Forelimb muscle (tissue), 1 donor: ENCODE measurements around the gene SCAMP3. TPM values are rescaled to one million over a fixed set of nuclear protein-coding genes. Genes with fewer than 3 reads are reported as not detected.
A peak's percentile ranks its signal among the peaks of the same experiment; 100 is the strongest.
"Not testable (repeated sequence)": the region's sequence is repeated elsewhere in the genome, so short reads cannot be mapped to it uniquely, and the experiment has no call there.

Experiments used
- DNase-seq: peaks from one replicate; pipeline ENCODE4 v3.0.0-alpha.2; 2013; ENCODE audit warnings: low read depth
- polyA plus RNA-seq: library from polyadenylated mRNA; unstranded; fragments of 120-200 nt; gene quantifications from one replicate; pipeline ENCODE4 v1.2.1, GENCODE V29; 2013; ENCODE audit not compliant: insufficient read length

SCAMP3 gene
- polyA plus RNA-seq, 1 donor: 44.4 TPM

DNA sequence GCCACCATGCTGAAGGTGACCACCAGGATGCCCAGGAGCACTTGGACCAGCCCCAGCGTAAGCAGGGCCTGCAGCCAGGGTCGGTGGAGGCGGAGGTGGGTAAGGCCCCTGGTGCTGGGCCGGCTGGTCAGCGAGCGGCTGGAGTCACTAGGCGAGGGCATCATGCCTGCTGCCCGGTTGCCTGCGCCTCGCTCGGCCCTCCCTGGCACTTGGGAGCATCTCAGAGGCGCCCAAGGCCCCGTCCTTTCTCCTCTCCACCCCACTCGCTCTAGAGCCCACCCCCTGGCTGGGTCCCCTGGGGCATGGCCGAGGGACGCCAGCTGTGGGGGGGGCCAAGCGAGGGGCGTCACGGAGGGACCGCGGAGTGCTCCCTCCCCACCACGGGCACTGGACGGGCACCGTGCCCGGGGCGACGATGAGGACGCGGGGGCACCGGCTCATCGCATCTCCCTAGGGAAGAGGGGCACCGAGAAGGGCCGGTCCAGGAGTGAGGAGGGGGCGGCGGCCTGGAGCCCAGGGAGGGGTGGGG is 7.4 kb downstream of the SCAMP3 start:
- DNase-seq: no peak

DNA sequence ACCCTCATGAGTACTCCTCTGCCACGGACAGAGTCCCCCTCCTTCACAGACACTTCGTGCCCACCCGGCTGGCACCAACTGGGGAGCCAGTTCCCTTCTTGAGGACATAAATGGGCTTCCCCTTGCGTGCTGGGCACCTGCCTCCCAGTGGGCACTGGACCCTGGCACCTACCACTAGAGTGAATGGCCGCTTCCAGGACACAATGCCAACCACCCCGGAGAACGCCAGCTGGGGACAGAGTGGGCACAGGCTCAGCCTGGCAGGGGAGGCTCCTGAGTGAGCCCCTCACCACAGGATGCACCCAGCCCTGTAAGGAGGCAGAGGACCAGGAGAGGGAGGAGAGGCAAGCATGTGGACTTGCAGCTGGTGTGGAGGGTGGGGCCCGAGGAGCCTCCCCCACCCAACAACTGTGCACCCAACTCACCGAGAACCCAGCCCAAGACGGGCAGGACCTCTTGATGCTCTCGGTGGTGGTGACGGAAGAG is 7.9 kb downstream of the SCAMP3 start:
- DNase-seq: no peak

DNA sequence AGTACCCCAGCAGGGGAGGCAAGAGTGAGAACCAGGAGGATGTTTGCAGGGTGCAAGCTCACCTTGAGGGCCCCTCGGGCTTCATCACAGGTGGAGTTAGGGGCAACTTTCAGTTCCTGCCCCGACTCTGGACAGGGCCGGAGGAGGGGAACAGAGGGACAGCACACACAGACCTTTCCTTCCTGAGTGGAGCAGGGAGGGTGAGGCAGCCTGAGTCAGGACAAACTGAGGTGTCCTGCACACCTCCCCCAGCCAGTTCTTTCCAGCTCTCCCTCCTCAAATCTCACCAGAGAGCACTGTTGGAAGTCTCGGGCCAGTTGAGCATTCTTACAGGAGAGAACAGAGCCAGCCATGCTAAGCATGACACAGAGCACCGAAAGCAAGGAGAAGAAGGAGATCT is 8.4 kb downstream of the SCAMP3 start:
- DNase-seq: no peak

DNA sequence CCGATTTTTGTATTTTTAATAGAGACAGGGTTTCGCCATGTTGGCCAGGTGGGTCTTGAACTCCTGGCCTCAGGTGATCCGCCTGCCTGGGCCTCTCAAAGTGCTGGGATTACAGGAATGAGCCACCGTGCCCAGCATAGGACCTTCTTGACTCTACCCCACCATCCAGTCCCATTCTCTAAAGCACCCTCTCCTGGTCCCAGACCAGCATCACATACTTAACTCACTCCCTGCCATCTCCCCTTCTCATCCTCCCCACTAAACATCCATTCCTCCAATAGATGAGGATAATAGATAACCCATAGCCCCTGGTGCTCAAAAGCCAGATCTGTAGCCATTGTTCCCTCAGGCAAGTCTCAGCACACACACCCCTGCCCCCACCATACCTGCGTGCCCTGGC is 9.0 kb downstream of the SCAMP3 start:
- DNase-seq: no peak

DNA sequence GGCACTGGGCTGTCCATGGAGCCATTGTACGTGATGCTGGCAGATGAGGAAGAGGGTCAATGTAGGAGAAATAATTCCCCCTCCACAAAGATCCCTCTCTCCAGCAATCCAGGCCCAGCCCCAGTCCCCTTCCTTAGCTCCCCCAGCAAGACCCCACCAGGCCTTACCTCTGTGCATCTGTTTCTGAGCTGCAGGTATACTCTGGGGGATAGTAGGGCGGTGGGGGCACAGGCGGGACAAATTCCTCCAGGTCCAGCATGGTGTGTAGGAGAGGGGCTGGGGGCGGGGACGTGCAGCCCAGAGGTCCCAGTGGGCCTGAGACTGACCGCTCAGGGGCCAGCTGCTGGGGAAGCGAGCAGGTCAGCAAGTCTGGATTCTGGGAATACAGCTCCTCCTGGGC is 10.6 kb downstream of the SCAMP3 start:
- no peak for DNase-seq

DNA sequence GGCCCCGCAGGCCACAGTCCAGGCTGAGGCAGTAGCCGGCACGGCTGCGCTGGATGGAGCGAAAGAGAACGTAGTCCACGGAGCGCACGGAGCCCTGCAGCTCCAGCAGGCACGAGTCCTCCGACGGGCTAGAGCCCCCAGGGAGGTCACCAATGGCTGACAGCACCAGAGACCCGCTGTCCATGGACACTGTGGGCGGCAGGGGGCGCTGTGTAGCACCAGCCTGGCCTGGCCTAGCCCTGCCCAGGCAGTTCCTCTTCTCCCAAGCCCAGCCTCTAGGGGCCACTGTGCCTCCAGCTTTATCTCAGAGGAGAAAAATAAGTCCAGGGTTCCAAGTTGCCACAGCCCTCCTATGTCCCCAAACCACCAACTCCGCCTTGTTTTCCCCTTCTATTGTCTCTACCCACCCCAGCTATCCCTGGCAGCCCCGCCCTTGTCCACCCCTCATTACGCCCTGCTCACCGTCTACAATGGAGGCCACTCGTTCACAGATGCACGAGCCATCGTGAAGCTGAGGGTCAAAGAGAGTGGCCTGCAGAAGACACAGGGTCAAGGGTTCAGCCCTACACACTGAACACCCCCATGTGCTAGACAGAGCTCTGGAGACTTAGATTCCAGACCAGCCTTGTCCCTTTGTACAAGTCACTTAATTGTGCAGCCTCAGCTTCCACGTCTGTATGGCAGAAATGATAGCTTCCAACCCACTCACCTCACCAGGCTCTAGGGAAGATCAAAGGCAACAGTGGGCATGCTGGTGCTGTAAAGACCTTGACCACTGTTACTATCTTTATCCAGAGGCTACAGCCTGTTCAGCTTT is 11.3 kb downstream of the SCAMP3 start:
- peak; percentile 53 for DNase-seq

DNA sequence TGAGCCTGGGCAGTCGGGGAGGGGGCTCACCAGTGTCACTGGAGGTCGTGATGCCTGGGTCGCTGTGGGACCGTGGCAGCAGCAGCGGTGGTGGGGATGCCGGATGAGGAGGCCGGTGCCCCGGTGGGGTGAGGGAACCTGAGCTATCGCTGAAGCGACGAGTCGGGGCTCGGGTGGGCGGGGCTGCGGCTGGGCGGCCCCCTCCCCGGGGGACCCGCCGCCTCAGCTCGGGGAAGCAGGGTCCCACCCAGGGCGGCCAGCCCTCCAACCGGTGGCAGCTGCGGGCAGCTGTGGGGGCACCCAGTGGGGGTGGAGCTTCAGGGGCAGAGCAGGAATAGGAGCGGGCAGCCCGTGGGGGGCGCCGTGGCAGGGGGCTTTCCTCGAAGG is 11.9 kb downstream of the SCAMP3 start:
- DNase-seq: no peak

DNA sequence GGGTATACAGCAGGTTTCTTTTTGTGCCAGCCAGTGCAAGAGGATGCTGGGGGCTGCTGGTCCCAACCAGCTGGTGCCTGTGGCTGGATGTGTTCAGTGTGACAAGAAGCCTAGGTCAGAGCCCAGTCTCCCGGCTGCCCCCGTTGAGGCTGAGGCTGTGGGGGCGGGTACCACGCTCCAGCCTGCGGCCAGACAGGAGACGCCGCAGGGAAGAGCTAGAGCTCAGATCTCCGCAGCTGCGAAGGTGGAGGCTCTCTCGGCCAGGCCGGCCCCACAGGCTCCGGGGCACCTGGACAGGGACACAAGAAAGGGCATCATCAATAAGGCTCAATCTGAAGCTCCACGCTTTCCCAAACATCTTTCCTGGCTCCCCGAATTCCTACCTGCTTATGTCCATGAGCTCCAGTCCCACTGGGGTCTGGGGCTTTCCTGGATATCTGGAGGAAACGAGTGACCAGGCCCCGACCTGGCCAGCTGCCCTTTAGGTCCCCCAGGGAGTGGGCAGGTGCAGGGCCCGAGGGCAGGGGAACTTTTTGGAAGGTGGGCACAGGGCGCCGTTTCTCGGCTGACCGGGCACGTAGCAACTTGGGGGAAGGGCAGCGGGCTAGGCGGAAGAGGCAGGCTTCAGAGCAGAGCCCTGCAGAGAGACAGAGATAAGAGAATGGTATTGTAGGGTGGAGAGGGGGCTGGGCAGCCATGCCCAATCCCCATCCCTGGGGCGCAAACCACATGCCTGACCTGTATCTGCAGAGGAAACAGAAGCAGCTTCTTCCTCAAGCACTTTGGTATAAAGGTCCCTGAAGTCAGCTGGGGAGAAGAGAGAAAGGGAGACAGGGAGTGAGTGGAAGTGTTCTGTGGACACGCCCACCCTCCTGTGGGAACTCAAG is 14.2 kb downstream of the SCAMP3 start:
- no peak for DNase-seq

DNA sequence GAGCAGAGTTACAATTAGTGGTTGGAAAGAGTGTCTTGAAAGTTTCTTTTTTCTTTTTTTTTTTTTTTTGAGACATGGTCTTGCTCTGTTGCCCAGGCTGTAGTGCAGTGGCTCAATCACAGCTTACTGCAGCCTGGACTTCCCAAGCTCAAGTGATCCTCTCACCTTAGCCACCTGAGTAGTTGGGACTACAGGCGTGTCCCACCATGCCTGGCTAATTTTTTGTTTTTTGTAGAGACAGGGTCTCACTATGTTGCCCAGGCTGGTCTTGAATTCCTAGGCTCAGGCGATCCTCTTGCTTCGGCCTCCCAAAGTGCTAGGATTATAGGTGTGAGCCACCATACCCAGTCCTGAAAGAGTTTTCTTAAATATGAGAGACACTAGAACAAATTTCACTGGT is 15.4 kb downstream of the SCAMP3 start:
- not testable (repeated sequence) for DNase-seq

DNA sequence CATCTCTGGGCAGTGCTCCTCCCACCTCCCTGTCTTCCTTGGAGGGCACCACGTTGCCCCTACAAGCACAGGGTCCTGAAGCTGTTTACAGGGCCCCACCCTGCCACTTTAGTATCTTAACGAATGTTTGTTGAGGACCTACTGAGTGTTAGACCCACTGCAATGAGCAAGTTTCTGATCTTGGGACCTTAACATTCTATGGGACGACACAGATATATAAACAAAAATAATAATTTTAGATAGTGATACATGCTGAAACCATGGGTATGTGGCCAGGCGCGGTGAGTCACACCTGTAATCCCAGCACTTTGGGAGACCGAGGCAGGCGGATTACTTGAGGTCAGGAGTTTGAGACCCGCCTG is 17.0 kb downstream of the SCAMP3 start:
- no peak for DNase-seq

DNA sequence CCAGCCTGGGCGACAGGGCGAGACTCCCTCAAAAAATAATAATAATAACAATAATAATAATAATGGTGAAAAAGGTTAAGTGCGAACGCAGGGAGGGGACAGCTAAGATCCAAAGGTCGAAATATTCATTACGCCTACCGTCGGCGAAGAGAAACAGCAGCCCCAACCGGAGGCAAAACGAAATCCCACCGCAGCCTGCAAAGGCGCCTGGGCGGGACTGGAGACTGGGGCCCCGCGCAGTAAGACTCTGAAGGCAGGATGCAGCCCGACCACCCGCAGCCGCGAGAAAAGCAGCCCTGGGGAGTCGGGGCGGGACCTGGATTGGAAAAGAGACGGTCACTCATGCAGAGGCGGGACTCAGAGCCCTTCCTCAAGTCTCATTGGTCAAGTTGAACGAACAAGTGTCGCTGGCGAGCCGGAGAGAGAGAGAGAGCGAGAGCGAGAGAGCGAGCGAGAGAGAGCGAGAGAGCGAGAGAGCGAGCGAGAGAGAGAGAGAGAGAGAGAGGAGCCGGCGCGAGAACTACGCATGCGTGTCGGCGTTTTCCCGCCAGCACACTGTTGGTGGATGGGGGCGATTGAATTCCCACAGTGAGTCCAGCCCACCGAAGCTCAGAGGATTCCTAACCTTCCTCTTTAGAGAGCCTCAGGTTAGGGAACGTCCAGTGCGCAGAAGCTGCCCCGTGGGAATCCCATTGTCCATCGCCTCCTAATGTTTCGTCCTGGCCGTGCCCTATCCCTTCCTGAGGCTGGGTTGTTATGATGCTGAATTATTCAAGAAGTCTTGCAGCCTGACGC is 17.6 kb downstream of the SCAMP3 start:
- DNase-seq: peak; percentile 98

DNA sequence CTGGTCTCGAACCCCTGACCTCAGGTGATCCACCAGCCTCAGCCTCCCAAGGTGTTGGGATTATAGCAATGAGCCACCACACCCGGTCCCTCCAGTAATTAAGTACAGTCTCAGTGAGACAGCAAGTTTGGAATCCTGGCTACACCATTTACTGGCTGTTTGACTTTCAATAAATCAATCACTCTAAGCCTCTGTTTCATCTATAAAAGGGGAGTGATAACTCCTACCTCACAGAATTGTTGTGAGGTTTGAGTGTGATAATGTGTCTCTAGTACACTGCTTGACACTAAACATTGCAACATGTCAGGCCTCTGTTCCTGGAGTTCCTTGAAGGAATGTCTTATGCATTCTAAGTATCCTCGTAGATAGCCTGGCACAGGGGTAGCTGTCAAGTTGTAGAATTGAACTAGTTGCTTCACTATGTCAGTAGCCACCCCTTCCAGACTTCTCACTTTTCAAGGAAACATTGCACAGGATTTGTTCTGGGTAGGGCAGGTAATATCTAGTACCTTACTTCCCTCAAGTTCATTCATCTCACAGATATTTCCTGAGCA is 19.3 kb downstream of the SCAMP3 start:
- DNase-seq: no peak

DNA sequence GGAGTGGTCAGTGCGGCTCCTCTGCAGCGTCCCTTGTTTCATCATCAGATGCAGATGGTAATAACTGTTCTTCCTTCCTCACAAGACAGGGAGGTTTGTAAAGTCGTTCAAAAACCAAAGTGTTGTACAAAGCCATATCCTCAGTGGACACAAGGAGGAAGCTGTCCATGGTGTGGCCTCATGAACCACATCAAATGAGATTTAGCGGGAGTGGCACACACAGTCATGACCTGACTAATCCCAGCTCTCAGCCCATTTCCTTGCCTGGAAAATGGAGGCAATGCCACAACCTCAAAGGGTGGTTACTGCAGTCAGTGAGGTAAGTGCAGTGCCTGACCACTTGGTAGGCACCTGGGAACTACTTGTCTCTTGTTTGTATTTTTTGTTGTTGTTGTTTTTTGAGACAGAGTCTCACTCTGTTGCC is 20.3 kb downstream of the SCAMP3 start:
- DNase-seq: no peak

DNA sequence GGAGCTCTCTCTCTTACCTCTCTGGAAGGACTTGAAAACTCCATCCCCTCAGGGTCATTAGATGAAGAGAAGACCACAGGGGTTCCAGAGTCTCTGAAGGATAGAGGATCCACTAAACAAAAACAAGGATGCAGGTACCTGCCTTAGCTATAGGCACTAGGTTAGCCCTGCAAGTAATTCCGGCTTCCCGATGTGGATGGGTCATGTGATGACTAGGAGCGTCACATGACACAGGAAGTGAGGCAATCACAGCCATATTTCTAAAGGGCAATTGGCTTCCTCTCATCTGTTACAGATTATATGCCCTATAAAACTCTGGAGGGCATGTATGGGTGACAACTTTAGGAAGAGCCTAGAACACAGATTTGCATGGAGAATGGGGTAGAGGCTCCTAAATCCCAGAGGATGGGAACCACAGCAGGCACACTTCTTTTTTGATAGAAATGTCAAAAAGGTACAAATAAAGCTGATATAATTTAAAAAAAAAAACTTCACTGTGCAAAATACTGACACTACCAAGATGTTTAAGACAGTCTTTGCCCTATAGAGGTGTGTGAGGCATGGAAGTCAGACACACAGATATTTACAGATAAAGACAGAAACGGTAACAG is 21.0 kb downstream of the SCAMP3 start:
- DNase-seq: no peak

DNA sequence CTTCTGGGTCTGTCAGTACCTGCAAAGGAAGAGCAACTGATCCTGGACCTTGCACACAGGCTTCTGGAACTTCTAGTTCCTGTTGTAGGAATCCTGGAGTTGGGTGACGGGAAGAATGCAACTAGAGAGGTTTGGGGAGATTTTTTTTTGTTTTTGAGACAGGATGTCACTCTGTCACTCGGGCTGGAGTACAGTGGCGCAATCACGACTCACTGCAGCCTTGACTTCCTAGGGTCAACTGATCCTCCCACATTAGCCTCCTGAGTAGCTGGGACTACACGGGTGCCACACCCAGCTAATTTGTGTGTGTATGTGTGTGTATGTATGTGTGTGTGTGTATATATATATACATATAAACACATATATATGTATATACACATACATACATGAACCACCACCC is 25.7 kb downstream of the SCAMP3 start:
- no peak for DNase-seq

DNA sequence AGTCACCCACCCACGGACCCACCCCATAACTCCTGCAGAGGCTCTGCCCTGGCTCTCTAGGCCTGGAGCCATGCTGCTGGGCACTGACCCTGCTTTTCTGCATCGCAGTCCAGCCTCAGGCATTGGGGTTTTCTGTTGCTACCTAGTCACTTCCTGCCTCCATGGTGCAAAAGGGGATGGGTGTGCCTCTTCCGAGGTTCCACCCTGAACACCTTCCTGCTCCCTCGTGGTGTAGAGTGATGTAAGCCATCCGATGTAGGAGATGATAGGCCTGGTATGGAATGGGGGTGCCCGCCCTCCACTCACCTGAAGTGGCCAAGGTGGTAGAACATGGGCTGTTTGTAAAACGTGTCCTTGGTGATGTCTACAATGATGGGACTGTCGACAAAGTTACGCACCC is 26.8 kb downstream of the SCAMP3 start:
- not testable (repeated sequence) for DNase-seq

DNA sequence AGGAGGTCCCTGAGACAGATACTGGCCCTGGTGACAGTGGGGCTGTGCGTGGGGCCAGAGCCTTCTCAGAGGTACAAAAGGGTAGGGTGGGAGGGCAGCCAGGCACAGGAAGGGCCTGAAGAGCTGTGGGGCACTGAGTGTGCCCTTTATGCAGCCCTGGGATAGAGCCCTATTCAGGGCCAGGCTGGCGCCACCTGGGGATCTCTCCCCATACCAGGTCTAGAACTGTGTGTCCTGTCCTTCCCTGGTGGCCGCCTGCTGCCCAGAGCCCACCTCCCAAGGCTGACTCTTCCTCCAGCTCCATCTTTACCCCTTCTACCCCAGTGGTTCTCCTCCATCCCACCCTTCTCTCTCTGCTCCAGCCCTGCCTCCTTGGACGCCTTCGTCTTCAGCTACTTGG is 28.7 kb downstream of the SCAMP3 start:
- DNase-seq: not testable (repeated sequence)

DNA sequence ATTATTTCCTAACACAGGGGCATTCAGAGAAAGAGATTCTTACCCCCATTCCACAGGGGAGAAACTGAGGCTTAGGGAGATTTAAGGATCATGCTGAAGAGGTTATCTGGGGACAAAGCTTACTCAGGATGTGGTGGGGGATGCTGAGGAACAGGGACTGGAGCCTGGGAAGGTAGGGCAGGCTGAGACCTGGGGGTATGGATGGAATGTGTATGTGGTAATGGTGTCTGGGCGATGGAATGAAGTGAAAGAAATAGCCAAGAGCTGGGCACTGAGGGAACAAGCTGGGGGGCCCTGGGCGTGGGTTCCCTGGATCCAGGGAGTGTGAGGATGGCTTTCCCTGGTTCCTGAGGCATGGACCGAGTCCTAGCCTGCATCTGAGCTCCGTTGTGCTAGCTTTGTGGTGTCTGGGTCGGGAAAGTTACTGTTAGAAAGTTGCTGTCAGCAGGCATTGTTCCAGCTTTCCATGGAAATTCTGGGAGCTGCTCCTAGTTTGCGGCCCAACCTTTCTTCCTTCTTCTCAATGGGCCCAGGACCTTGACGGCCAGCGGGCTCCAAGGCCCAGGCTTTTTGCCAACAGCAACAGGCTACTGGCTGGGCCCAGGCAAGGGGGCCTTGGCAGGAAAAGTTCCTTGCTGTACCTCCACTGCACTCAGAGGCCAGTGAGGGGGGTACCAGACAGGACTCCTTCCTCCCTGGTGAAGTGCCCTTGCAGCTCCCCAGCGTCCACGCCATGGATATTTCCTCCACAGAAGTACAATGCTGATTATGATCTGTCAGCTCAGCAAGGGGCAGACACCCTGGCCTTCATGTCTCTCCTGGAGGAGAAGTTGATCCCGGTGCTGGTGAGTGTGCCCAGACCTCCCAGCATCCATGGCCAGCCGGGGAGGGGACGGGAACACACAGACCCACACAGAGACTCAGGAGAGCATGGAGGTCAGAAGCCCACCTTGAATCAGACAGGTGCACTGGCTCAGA is 29.9 kb downstream of the SCAMP3 start:
- DNase-seq: peak; percentile 85

DNA sequence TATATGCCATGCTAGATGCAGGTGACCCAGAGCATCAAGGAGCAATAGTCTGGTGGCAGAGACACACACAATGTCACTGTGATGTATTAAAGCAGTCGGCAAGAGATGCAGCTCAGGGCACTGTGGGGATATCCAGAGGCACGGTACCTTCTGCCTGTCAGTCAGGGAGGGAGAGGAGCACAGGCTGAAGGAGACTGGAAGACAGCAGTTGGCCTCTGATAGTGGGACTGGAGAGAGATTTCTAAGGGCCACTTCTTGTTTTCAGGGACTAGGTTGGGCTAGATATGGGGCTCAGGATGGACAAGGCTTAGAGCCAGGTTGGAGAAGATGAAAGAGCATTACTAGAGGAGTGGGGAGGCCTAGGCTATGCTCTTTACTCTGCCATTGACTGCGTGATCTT is 30.9 kb downstream of the SCAMP3 start:
- not testable (repeated sequence) for DNase-seq

DNA sequence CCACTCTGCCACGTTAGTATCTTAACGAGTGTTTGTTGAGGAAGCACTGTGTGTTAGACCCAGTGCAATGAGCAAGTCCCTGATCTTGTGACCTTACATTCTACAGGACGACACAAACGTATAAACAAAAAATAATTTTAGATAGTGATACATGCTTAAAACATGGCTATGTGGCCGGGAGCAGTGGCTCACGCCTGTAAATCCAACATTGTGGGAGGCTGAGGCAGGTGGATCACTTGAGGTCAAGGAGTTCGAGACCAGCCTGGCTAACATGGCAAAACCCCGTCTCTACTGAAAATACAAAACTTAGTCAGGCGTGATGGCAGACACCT is 34.1 kb downstream of the SCAMP3 start:
- no peak for DNase-seq
